Neural cell (in vitro differentiated cells): ENCODE measurements around the gene GCN1. TPM values are rescaled to one million over a fixed set of nuclear protein-coding genes. Genes with fewer than 3 reads are reported as not detected.

ENCODE experiments used
- H2AFZ ChIP-seq: fragments of 200-600, 300-800 bp; sonication (generic), shearing (Covaris generic); 2 replicates; pipeline ENCODE4 v1.6.0; 2014; ENCODE audit warnings: low read depth, mild to moderate bottlenecking, antibody characterized with exemption, low read length, moderate library complexity
- H3F3A ChIP-seq: fragments of 200-600 bp; shearing (Covaris generic); 2 replicates; pipeline ENCODE4 v1.6.1; 2016; ENCODE audit warnings: mild to moderate bottlenecking, moderate library complexity, mixed read lengths, antibody characterized with exemption, low read length; ENCODE audit not compliant: insufficient read depth, poor library complexity, severe bottlenecking
- H3K27ac ChIP-seq: fragments of 200-600, 300-800 bp; sonication (generic), shearing (Covaris generic); 2 replicates; pipeline ENCODE4 v1.5.1; 2014; ENCODE audit warnings: mild to moderate bottlenecking, low read length, moderate library complexity
- H3K27me3 ChIP-seq: fragments of 300-800, 200-600 bp; sonication (generic), shearing (Covaris generic); 2 replicates; pipeline ENCODE4 v1.6.0; 2014; ENCODE audit warnings: mild to moderate bottlenecking, low read depth, low read length, moderate library complexity; ENCODE audit not compliant: insufficient read depth
- H3K36me3 ChIP-seq: fragments of 300-800, 200-600 bp; sonication (generic), shearing (Covaris generic); 2 replicates; pipeline ENCODE4 v1.5.1; 2014; ENCODE audit warnings: mild to moderate bottlenecking, antibody characterized with exemption, low read length, moderate library complexity; ENCODE audit not compliant: insufficient read depth
- H3K4me2 ChIP-seq: fragments of 300-800, 200-600 bp; sonication (generic), shearing (Covaris generic); 2 replicates; pipeline ENCODE4 v1.6.0; 2014; ENCODE audit warnings: mild to moderate bottlenecking, low read length
- H3K4me3 ChIP-seq: fragments of 300-800, 200-600 bp; sonication (generic), shearing (Covaris generic); 2 replicates; pipeline ENCODE4 v1.5.1; 2014; ENCODE audit warnings: mild to moderate bottlenecking, low read length, moderate library complexity
- H3K79me2 ChIP-seq: fragments of 200-600 bp; shearing (Covaris generic); replicated peaks from 2 replicates; pipeline ENCODE4 v1.6.0; 2014; ENCODE audit warnings: mild to moderate bottlenecking, low read length, moderate library complexity; ENCODE audit not compliant: insufficient read depth
- H3K9ac ChIP-seq: fragments of 300-800, 200-600 bp; sonication (generic), shearing (Covaris generic); 2 replicates; pipeline ENCODE4 v1.6.1; 2016; ENCODE audit warnings: mild to moderate bottlenecking, low read length, mixed read lengths
- H3K9me2 ChIP-seq: fragments of 200-600 bp; shearing (Covaris generic); 2 replicates; pipeline ENCODE4 v1.6.1; 2016; ENCODE audit warnings: mild to moderate bottlenecking, low read length, mixed read lengths; ENCODE audit not compliant: insufficient read depth
- H3K9me3 ChIP-seq: fragments of 200-600, 300-800 bp; sonication (generic), shearing (Covaris generic); 2 replicates; pipeline ENCODE4 v1.6.1; 2016; ENCODE audit warnings: mild to moderate bottlenecking, mixed run types, low read length, moderate library complexity, mixed read lengths
- H4K20me1 ChIP-seq: fragments of 200-600 bp; shearing (Covaris generic); 2 replicates; pipeline ENCODE4 v1.6.1; 2016; ENCODE audit warnings: mild to moderate bottlenecking, mixed run types; ENCODE audit not compliant: insufficient read depth
- EP300 ChIP-seq: fragments of 450-650 bp; conservative IDR thresholded peaks from 2 replicates; pipeline ENCODE4 v1.6.1; 2014; ENCODE audit warnings: antibody characterized with exemption, mild to moderate bottlenecking, moderate library complexity; ENCODE audit not compliant: poor library complexity, severe bottlenecking
- EZH2 ChIP-seq: fragments of 200-600, 300-800 bp; shearing (Covaris generic), sonication (generic); IDR thresholded peaks from 2 replicates; pipeline ENCODE4 v1.6.1; 2014; ENCODE audit warnings: antibody characterized with exemption, low read length, borderline replicate concordance, mild to moderate bottlenecking; ENCODE audit not compliant: insufficient read depth, poor library complexity, severe bottlenecking
- MXI1 ChIP-seq: fragments of 450-650 bp; conservative IDR thresholded peaks from 2 replicates; pipeline ENCODE4 v1.6.1; 2014; ENCODE audit warnings: antibody characterized with exemption, mild to moderate bottlenecking; ENCODE audit not compliant: poor library complexity, severe bottlenecking
- POLR2AphosphoS5 ChIP-seq: IDR thresholded peaks from 2 replicates; pipeline ENCODE4 v1.6.1; 2012
- RAD21 ChIP-seq: fragments of 450-650 bp; conservative IDR thresholded peaks from 2 replicates; pipeline ENCODE4 v1.6.1; 2014; ENCODE audit warnings: antibody characterized with exemption, mild to moderate bottlenecking, moderate library complexity
- REST ChIP-seq: IDR thresholded peaks from 2 replicates; pipeline ENCODE4 v1.6.1; 2012; ENCODE audit warnings: borderline replicate concordance
- SMC3 ChIP-seq: fragments of 450-650 bp; conservative IDR thresholded peaks from 2 replicates; pipeline ENCODE4 v1.6.1; 2014; ENCODE audit warnings: antibody characterized with exemption, mild to moderate bottlenecking, moderate library complexity; ENCODE audit not compliant: poor library complexity
- TAF1 ChIP-seq: IDR thresholded peaks from 2 replicates; pipeline ENCODE4 v1.6.1; 2012; ENCODE audit warnings: low read depth
- polyA plus RNA-seq: library from polyadenylated mRNA; depleted of rRNA; stranded (reverse); fragments of >200 nt; gene quantifications from 2 replicates; pipeline ENCODE4 v1.2.3, GENCODE V29; 2014
- TF ChIP-seq, protein P1 (sequence below): fragments of 450-650 bp; IDR thresholded peaks from 2 replicates; pipeline ENCODE4 v1.5.1; 2014; ENCODE audit warnings: antibody characterized with exemption, mild to moderate bottlenecking, moderate library complexity; ENCODE audit not compliant: poor library complexity, severe bottlenecking

The GCN1 gene
- polyA plus RNA-seq, 1 donor from 2014 or later = 21.5 TPM

DNA sequence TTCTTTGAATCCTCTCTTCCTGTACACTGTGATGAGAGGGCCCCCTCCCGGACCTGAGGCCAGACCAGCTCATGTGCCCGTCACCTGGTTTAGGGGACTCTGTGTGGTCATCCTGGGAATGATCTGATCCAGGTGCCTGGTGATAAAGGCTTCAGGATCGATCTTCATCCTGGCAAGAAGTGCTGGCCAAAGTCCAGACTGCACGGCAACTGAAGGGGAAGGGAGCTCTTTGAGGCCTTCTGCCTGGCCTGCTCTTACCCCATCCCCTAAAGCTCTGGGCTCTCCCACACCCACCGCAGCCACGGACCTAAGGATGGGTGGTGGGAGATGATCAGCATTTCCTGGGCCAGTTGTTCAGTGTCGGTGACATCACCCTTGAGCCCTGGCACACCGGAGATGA lies 31.8 kb downstream of the GCN1 start:
- TF ChIP-seq TAF1 = no peak
- no peak for TF ChIP-seq SMC3
- no peak for TF ChIP-seq RAD21
- Histone ChIP-seq H3K9ac (no peak overlapping the region), H3K79me2 (no peaks in the 10 kb centered on the region), H3K9me3 (no peaks in the 10 kb centered on the region), H3K27me3 (no peaks in the 10 kb centered on the region), H2AFZ (no peak overlapping the region), H3F3A (no peaks in the 10 kb centered on the region), H3K4me2 (no peak overlapping the region), H3K27ac (no peak overlapping the region), H3K36me3 (peaks cover 4% of the 10 kb centered on the region), H3K9me2 (no peaks in the 10 kb centered on the region), H4K20me1 (no peaks in the 10 kb centered on the region), H3K4me3 (no peak overlapping the region)

DNA sequence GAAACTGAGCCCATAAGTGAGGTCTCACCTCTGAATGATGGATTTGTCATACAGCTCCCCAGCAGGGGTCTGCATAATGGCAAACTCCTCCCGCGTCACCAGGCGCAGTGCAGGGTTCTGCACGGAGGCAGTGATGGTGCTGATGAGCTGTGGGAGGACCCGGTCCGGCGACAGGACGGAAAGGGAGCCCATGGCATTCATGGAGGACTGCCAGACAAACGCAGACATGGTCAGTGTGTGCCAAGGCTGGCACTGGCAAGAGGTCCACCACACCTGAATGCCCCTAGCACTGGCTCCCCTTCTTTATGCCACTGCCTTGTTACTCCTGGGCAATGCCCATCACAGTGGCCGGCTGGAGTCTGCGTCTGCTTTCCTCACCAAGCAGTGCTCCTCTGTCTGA lies 32.7 kb downstream of the GCN1 start:
- Histone ChIP-seq H4K20me1 (no peaks in the 10 kb centered on the region), H3K27me3 (no peaks in the 10 kb centered on the region), H3K4me3 (no peak overlapping the region), H3F3A (no peaks in the 10 kb centered on the region), H3K36me3 (peaks cover 4% of the 10 kb centered on the region), H3K9me2 (no peaks in the 10 kb centered on the region), H3K79me2 (no peaks in the 10 kb centered on the region), H3K27ac (no peak overlapping the region), H2AFZ (no peak overlapping the region), H3K9ac (no peak overlapping the region), H3K4me2 (no peak overlapping the region), H3K9me3 (no peaks in the 10 kb centered on the region)
- TF ChIP-seq EZH2 (no peak), TAF1 (no peak)

DNA sequence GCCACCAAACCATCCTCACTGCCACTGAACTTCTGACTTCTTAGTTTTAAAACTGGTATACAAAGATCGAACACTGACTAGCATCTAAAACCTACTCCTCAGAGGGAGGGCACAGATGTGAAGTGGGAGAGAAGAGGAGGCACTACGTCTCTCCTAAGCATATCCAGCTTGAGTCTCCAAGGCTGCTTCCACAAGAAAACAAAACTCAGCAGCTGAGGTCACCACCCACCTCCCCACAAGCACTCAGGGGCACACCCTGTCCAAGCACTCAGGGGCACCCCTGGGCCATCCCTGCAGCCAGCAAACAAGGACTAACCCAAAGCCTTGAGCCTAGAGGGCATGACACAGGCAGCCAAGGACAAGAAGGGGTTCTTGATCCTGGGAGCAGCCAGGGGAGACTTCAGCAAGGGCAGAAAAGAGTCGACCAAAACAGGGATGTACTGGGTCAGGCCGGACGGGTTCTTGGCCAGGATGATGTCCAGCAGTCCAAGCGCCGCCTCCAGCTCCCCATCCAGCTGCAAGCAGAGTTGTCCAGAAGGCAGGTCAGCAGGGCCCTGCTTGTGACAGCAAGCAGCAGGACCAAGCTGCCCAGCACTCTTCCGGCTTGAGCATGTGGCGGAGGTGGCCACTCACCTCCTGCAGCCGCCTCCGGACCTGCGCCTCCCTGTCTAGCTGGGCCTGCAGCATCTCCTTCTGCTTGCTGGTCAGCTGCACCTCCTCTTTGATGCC lies 34.8 kb downstream of the GCN1 start:
- no peak for TF ChIP-seq TAF1
- TF ChIP-seq MXI1 = no peak
- TF ChIP-seq REST = no peak
- TF ChIP-seq RAD21 = no peak
- TF ChIP-seq, protein P1, sequence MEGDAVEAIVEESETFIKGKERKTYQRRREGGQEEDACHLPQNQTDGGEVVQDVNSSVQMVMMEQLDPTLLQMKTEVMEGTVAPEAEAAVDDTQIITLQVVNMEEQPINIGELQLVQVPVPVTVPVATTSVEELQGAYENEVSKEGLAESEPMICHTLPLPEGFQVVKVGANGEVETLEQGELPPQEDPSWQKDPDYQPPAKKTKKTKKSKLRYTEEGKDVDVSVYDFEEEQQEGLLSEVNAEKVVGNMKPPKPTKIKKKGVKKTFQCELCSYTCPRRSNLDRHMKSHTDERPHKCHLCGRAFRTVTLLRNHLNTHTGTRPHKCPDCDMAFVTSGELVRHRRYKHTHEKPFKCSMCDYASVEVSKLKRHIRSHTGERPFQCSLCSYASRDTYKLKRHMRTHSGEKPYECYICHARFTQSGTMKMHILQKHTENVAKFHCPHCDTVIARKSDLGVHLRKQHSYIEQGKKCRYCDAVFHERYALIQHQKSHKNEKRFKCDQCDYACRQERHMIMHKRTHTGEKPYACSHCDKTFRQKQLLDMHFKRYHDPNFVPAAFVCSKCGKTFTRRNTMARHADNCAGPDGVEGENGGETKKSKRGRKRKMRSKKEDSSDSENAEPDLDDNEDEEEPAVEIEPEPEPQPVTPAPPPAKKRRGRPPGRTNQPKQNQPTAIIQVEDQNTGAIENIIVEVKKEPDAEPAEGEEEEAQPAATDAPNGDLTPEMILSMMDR = no peak
- no peak for TF ChIP-seq POLR2AphosphoS5
- no peak for TF ChIP-seq EP300
- no peak for TF ChIP-seq SMC3
- TF ChIP-seq EZH2 = no peak
- Histone ChIP-seq H3K9me3 (no peaks in the 10 kb centered on the region), H3K9ac (no peak overlapping the region), H3K4me3 (no peak overlapping the region), H4K20me1 (no peaks in the 10 kb centered on the region), H3K9me2 (no peaks in the 10 kb centered on the region), H3K36me3 (peaks cover 4% of the 10 kb centered on the region), H3K27me3 (no peaks in the 10 kb centered on the region), H3K4me2 (no peak overlapping the region), H3K27ac (no peak overlapping the region), H2AFZ (no peak overlapping the region), H3K79me2 (no peaks in the 10 kb centered on the region), H3F3A (no peaks in the 10 kb centered on the region)
